HG02973 (cell line): ENCODE data around the gene TEX28.
"Not testable (repeated sequence)": the region's sequence is repeated elsewhere in the genome, so short reads cannot be mapped to it uniquely, and the experiment has no call there.

Experiments
- ATAC-seq: cut with Tn5 transposase; IDR thresholded peaks from one replicate; pipeline ENCODE4 v1.9.1; 2021; ENCODE audit warnings: moderate library complexity; ENCODE audit not compliant: unreplicated experiment

TEX28 gene, protein sequence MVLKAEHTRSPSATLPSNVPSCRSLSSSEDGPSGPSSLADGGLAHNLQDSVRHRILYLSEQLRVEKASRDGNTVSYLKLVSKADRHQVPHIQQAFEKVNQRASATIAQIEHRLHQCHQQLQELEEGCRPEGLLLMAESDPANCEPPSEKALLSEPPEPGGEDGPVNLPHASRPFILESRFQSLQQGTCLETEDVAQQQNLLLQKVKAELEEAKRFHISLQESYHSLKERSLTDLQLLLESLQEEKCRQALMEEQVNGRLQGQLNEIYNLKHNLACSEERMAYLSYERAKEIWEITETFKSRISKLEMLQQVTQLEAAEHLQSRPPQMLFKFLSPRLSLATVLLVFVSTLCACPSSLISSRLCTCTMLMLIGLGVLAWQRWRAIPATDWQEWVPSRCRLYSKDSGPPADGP

DNA sequence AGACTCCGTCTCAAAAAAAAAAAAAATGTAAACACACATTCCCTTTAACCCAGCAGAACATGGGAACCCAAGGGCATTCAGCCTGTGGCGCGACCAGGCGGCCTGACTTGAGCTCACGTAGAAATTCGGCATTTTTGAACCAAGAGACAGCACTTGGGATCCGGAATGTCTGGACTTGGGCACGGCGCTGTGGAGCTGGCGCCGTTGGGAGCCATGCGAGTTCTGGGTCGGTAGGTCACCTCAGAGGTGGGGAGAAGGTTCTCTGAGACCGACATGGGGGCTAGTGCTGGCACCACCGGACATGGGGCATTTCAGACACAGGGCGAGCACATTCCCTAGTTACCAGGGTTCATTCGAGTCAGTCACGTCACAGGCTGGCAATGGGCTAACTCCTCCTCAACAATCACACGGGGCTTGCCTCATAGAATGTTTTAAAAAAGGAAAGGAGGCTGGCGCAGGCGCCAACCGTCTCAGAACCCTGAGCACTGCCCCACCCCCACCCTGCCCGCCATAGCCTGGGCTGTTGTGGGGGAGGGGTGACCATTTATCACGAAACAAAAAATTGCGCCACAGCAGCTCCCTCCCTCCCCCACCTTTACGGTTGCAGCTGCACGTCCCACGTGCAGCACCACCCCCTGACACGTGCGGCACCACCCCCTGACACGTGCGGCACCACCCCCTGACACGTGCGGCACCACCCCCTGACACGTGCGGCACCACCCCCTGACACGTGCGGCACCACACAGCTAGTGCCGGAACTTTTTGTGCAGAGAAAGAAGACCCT lies at the start of gene TEX28:
Gene TEX28 (minus strand): TSS at position 334 of the 784 bp plus-strand sequence. CDS start 3,007 bp downstream, outside the sequence.
- no peak for ATAC-seq

DNA sequence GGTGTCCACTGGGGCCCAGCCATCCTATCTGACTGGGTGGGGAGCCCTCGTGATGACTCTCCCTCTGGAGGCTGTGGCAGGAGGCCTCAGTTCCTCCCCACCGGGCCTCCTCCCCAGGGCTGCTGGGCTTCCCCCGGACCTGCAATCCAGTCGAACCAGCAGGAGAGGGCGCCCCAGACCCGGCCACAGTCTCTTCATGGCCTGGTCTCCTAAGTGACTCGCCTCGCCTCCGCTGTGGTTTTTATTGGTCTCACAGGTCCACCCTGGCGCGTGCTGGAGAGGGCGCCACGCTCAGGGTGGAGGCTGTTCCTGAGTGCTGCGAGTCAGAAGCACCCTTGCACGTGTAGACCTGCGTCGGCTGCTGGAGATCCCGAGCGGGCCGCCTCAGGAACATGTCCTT lies 48.7 kb upstream of the TEX28 start:
- ATAC-seq: not testable (repeated sequence)

DNA sequence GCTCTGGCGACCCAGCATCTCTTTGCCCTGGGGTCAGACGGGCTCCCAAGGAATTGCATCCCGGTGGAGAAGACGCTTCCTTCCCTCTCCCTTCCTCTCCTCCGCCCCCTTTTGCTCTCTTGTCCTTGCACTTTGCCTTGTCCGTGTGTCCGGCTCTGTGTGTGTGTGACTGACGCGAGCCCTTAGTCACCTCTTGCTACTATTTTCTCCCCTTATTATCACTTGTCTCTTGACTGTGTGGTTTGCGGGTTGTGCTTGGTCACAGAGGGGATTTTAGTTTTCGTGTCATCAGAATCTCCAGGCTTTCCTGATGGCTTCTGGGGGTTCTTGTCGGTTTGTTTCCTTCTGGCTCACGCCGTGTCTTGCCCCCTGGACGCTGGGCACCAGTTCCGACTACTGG lies 48.1 kb upstream of the TEX28 start:
- not testable (repeated sequence) for ATAC-seq

DNA sequence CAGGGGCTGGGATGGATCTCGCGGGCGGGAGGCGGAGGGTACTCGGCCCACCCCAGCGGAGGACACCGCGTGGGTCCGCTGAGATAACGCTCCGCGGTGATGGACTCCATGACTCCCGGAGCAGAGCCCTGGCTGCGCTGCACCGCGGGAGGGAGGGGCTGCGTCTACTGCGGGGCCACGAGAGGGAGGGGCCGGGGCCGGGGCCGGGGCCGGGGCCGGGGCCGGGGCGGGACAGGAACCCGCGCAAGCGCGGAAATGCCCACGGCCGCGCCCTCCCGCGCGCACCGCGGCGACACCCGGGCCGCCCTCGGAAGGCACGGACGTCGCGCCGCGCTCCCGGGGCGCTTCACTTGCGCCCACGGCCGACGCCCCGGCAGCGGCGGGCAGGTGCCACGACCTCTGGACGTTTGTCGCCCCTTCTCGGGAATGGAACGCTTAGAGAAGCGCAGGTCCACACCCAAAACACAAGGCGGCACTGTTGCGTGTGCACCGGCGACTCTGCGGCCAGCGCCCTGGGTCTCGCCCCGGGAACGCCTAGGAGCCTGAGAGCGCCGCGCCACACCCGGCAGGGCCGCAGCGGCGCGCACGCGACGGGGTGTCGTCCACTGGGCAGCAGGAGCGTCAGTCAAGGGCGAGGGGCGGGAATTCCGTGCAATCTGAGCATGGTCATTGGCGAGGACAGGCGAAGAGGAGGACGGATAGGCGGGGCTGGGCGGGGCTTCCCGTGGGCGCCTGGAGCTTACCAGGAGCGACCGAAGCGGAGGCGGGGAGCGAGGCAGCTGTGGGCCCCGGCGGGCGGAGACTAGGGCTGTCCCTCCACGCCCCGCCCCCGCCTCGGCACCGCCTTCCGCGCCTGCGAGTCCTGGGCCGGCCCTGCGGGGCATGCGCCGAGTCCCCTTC lies 46.7 kb upstream of the TEX28 start:
- ATAC-seq: peak; percentile 67

DNA sequence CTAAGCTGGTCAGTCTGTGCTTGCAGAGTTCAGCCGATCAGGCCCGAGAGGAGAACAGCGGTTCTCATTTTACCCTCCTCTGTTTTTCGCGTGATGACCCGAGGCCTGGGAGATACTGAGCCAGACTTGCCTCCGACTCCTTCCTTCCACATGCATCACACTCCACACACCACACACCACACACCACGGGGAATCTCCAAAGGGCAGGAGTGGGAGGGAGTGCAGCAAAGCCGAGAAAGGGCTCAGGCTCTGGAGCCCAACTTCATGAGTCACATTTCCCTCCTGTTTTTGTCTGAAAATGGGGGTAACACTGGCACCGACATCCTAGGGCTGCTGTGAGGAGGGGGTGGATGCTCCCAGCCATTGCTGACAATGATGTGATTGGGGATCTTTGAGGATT lies 39.6 kb upstream of the TEX28 start:
- no peak for ATAC-seq

DNA sequence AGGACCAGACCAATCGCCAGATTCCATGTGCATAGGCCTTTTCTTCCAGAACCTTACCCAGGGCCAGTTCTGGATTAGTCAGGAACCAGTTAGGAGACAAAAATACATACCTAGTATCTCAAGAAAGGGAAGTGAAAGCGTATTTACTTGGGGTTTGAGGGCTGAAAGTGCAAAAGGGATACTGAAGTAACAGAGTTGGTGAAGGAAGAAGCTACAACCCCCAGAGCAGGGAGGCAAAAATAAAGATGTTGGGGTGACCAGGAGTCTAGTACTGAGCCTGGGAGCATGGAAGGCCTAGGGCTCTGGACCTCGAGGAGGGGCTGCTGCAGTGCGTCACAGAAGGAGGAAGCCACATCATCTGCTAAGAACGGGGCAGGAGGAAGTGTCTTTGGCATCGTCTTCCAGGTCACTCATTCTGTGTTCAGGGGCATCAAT lies 38.9 kb upstream of the TEX28 start:
- no peak for ATAC-seq

DNA sequence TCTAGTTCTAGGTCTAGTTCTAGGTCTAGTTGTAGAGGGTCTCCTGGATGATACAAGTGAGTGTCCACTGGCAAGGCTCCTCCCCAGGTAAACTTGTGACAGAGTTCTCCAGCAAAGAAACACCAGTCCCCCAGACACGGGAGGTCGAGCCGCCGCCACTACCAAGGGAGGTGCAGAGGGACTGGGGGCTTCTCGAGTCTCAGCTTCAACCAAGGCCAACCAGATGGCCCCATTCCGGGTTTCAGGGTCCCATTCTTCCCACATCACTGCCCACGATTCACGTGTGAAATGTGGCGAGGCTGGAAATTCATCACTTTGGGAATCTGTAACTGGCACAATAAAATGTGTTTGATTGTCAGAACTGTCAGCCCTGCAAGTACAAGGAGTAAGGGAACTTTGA lies 38.2 kb upstream of the TEX28 start:
- no peak for ATAC-seq

DNA sequence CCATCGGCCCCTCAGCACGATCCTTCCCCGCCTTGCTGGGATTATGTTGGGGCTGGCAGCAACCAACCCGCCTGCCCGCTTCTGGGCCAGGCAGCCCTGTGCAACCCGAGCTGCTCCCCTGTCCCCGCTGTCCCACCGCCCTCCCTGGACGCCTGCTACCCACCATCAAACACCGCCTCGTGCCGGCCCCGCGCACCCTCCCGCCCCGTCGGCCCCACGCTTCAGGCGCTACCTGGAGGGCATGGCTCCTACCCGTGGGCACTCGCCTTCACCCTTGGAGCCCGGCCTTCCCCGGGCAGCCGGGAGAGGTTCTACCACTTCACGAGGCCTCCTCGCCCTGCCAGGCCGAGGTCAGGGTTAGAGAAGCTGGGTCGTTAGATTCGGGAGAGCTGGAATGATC lies 37.6 kb upstream of the TEX28 start:
- ATAC-seq: no peak

DNA sequence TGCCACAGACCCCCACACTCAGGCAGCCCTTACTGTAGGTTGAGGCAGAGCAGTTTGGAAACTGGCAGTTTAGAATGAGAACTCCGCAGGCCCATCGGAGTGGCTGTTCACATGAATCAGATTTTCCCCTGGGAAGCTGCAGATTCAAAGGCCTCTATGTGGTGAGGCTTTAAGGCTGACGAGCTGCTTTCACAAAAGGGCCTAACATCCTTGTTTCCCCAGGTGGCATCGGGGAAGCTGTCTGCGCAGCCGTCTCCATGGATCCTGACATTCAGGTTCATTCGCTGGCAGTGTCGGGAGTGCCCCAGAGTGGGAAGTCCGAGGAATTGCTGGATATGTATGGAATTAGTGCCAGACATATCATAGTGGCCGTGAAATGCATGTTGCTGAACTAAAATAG lies 34.4 kb upstream of the TEX28 start:
- ATAC-seq: no peak

DNA sequence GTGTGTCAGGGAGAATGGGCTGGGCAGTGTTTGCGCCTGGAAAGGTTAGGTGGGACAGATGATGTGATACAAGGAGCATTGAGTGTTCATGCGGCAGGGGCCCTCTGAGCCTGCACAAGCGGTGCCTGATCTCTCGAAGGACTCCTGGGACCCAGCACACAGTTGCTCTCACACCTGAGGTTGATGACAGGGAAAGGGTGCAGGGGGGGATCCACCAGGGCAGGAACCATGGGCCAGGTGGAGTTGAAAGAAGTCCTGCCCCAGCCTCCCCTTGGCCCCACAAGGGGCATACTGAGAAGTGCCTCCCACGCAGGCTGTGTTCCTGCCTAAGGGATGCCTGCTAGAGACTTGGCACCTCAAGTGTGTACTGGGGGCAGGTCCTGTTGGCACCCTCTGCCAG lies 33.7 kb upstream of the TEX28 start:
- no peak for ATAC-seq

DNA sequence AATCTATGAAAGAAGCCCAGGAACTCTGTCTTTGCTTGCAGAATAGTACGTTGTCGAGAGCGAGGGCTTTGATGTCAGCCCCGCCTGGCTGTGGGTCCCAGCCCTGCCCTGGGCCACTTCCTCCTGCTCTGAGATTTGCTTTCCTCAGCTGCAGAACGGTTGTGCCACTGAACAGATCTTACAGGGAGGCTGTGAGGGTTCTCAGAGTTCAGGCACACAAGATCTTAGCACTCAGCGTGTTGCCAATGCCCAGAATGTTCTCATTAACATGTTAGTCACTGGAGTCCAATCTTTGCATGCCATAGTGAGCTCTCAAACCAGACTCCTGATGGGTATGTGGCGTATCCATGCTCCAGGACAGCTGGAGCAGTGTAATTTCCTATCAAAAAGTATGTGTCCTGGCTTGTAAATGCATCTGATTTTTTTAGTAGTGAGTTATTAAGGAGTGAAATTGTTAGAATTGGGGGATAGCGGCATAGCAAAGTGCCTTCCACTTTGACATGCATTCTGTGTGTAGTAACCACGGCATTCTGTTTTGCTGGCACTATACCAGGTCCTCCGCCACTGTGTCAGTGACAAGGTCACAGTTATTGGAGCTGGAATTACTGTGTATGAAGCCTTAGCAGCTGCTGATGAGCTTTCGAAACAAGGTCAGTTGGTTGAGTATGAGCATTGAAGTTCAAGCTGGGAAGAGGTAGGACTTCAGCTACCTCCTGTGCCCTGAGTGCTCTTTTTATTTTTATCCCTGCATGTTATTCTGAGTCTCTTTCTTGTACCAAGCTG lies 32.3 kb upstream of the TEX28 start:
- ATAC-seq: no peak

DNA sequence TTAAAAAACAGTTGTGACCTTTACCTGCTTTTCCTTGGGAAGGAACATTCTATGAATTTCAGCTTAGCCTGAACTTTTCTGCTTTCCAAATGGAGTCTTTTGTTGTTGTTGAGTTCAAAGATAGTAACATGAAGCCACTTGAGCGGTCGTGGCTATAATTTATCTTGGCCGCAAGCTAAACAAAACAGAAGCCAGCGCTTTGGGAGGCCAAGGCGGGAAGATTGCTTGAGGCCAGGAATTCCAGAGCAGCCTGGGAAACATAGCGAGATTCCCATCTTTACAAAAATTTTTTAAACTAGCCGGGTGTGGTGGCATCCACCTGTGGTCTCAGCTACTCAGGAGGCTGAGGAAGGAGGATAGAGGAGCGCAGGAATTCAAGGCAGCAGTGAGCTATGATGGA lies 30.6 kb upstream of the TEX28 start:
- no peak for ATAC-seq

DNA sequence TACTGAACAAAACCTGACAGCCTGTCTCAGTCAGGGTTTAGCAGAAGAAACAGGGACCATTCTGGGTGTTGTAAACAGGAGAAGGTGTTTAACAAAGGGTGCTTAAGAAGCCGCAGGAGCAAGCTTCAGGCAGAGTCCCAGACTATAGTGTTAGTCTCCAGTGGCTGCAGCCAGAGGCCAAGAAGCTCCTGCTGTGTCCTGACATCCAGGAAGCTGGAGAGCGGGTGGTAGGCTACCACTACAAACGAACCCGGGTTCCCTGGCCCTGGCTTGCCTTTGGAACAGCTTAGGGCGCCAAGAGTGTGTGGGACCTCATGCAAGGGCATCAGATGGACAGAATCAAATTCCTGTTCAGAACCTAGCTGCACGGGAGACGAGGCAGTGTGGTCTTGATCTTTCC lies 28.6 kb upstream of the TEX28 start:
- ATAC-seq: no peak

DNA sequence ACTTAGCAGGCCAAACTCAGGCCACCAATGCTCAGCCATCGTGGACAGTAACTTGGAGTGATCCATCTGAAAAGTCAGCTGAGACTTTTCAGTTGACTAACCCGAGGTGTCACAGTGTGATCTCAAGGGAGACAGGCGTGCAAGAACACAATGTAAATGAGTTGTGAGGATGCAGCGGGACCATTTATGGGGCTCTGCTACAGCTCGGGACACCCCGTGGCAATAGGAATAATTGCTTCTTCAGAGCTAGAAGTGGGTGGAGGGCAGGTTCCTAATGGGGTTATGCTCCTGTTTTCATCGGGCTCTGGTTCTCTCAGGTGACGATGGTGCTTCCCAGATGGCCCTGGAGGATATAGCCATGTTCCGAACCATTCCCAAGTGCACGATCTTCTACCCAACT lies 28.0 kb upstream of the TEX28 start:
- no peak for ATAC-seq

DNA sequence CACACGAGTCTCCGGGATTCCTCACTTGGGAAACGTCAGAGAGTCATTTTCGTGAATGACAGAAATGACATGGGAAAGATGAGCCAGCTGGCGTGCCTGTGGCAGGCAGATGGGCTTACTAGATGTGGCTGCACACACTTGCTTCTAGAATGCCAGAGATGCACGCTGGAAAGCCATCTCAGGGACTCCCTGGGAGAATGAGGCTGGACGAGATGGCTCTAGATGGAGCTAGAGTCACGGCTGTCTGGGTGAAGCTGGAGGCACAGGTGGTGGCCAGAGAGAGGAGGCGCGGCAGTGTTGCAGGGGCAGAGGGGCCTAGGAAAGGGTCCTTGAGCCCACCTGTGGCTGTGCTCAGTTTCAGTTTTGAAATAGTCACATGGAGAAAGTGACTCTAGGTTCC lies 26.7 kb upstream of the TEX28 start:
- no peak for ATAC-seq

DNA sequence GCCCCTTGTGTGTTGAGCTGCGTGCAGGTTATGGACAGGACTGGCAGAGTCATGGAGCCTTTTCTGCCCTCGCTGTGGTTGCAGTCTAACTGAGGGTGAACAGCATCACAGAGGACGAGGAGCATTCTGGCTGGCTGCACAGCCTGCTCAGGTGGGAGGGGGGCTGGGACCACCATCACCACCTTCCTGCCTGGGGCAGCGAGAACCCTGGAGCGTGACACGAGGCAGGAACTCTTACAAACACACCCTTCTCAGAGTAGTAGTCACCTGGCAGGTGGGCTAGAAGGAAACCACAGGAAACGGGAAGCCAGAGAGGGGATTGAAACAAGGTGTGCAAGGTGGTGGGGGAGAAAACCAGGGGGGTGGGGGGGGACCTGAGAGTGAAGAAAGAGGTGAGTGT lies 26.2 kb upstream of the TEX28 start:
- ATAC-seq: no peak

DNA sequence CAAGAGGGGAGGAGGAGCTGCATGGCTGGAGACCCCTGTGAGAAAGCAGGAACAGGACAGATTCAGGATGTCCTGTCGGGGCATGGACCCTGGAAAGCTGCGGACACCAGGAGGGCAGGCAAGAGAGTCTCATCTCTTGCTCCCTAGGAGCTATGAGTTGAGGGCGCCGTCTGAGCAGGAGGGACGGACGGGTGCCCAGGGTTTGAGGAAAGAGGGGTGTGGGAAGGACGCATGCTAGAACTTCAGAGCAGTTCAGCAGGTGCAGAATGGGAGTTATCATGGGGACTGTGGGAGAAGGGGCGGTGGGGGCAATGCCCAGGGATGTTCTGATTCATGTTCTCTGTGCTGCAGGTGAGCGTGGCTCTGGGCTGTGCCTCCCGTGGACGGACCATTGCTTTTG lies 25.5 kb upstream of the TEX28 start:
- no peak for ATAC-seq

DNA sequence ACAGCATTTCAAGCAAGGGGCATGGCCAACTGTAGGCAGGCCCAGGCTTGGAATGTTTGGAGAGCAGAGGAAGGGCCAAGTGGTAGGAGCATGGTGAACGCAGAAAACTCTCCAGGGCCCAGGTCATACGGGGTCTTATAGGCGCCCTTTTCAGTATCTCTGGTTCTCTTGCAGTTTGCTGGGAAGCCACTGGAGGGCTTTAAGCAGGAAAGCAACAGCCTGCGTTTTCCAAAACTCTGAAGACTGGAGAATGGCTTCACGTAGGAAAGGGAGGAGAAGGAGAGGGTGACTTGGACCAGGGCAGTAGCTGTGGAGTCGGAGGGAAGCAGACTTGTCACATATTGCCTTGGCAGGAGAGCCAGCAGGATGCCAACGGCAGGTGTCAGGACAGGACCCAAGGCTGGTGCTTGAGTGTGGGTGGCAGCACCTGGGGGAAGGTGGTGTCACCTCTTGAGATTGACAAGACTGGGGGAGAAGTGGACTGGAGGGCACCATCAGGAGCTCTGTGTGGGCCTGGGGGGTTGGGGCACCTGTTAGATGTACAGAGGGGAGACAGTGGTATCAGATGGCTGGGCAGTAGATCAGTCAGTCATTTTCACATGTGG lies 22.6 kb upstream of the TEX28 start:
- no peak for ATAC-seq

DNA sequence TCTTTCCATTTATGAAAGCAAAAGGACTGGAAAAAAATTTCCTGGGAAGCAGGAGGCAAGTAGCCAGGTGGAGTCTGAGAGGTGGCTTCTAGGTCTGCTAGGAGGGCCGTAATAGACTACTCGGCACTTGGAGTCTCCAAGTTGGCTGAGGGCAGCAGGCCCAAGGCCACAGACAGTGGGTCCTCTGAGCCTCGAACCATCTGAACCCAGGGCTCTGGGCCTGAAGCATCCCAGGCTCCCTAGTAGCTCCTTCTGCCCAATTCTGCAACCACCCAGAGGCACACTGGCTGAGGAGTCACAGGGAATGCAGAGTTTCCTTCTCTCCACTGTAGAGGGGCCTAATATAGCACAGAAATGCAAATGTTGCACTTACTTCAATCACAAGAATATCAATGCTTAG lies 20.5 kb upstream of the TEX28 start:
- ATAC-seq: no peak

DNA sequence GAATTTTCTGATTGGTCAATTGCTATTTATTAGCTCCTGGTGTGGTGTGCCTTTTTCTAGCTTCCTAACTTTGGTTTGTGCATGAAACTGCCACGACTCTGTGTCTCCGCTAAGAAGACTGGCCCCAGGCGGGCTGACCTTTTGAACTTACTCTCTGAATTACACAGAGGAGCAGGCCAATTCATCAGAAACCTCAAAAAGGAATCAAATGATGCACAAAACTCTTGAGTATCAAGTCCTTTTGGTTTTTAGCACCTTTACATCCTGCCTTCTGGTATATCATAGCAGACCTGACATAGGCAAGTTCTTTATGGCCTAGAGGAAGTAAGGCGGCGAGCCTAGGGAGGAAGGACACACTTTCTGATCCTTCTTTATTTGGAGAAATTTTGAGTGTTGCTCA lies 18.2 kb upstream of the TEX28 start:
- no peak for ATAC-seq
